ENCODE data around the gene SKAP1.
"Not testable (repeated sequence)": the region's sequence is repeated elsewhere in the genome, so short reads cannot be mapped to it uniquely, and the experiment has no call there.

SKAP1 gene

DNA sequence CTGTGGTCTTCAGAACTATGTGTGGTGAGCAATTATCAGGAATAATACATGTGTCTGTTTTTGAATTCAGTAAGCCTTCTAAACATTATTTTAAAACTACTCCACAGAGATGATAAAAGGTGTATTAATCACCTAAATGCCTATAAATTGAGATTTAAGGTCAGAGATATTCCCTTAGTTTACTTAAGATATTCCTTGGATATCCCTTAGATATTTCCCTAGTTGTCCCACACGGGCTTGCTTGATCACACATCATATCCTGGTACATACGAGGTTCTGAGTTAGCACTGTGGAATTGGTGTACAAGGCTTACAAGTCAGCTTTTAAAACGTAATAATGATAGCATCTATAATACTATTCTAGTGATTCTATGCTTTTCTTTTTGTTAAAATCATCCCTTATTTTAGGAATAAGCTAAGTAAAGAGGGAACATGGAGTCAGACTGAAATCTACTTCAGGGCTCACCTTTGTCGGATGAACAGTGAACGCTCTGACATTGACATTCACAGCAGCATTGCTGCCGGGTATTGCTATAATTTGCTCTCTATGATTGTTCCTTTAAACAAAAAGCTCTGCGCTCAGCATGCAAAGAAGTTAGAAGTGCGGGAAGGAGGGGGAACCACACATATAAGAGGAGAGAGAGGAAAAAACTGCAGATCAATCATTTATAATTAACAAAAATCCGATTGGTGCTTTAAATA is 136.5 kb downstream of the SKAP1 start:
- no peak overlapping the region for H3K27ac ChIP-seq
- TF ChIP-seq, protein P1, sequence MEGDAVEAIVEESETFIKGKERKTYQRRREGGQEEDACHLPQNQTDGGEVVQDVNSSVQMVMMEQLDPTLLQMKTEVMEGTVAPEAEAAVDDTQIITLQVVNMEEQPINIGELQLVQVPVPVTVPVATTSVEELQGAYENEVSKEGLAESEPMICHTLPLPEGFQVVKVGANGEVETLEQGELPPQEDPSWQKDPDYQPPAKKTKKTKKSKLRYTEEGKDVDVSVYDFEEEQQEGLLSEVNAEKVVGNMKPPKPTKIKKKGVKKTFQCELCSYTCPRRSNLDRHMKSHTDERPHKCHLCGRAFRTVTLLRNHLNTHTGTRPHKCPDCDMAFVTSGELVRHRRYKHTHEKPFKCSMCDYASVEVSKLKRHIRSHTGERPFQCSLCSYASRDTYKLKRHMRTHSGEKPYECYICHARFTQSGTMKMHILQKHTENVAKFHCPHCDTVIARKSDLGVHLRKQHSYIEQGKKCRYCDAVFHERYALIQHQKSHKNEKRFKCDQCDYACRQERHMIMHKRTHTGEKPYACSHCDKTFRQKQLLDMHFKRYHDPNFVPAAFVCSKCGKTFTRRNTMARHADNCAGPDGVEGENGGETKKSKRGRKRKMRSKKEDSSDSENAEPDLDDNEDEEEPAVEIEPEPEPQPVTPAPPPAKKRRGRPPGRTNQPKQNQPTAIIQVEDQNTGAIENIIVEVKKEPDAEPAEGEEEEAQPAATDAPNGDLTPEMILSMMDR (conservative IDR thresholded peaks at IDR 0.05), result no peak

DNA sequence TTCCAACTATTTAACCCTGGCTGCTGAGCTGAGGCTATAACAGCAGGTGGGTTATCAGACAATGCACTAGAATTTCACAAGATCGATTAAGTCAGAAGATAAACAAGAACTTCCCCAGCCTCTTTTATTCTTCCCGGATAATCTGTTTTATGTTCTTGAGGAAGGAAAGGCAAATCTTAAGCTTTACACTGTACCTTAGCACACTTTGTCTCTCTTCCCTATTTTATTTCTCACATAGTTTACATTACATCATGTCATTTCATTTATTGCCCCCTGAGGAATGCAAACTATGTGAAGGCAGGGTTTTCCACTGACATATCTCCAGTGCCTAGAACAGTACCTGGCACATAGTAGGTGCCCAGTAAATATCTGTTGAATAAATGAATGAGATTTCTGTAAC is 139.6 kb downstream of the SKAP1 start:
- TF ChIP-seq, protein P1 (conservative IDR thresholded peaks at IDR 0.05), result no peak
- H3K27ac ChIP-seq, result no peak overlapping the region

DNA sequence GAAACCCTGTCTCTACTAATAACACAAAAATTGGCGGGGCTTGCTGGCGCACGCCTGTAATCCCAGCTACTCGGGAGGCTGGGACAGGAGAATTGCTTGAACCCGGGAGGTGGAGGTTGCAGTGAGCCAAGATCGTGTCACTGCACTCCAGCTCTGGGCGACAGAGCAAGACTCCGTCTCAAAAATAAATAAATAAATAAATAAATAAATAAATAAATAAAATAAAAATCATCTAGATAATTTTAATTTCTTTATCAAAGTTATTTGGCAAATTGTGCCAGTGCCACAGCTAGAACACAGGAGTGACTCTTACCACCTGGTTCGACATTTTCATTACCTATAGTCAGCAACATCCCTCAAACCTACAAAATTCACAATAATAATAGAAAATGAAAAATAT is 143.1 kb downstream of the SKAP1 start:
- not testable (repeated sequence) for H3K27ac ChIP-seq

GRCh38 chr17:48285614-48286013 is 144.4 kb downstream of the SKAP1 start:
- TF ChIP-seq, protein P1 (conservative IDR thresholded peaks at IDR 0.05), result no peak
- no peak overlapping the region for H3K27ac ChIP-seq

- peak overlapping the region; percentile 60 for H3K27ac ChIP-seq
- TF ChIP-seq, protein P1 (conservative IDR thresholded peaks at IDR 0.05), result no peak
Measured at GRCh38 chr17:48283907-48284306, 146.1 kb downstream of the SKAP1 start.

DNA sequence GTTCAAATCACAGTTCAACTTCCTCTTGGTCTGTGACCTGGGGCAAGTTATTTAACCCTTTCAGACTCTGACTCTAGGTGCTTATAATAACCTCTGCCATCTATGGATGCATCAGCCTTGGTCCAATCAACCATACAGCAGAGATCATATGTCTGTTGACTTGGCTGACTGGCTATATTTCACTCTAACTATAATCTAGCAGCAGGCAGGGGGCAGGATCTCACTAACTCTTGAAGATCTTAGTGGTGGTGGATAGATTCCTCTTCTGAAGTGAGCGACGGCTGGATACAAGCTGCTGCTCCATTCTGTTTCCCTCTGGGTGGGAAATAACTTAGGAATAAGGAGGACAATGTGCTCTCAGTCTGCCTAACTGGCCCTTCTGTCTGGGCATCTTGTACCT is 146.6 kb downstream of the SKAP1 start:
- H3K27ac ChIP-seq, result peak overlapping the region; percentile 60
- TF ChIP-seq, protein P1 (conservative IDR thresholded peaks at IDR 0.05), result peak; percentile 26

GRCh38 chr17:48282303-48282702 is 147.7 kb downstream of the SKAP1 start:
- TF ChIP-seq, protein P1 (conservative IDR thresholded peaks at IDR 0.05), result no peak
- H3K27ac ChIP-seq, result no peak overlapping the region

GRCh38 chr17:48278760-48279491 is 151.1 kb downstream of the SKAP1 start:
- no peak overlapping the region for H3K27ac ChIP-seq
- TF ChIP-seq, protein P1 (conservative IDR thresholded peaks at IDR 0.05), result no peak

Data from VCaP (cell line).